ENCODE data around the gene COL23A1.

Gene COL23A1

GRCh38 chr5:178536541-178537466 is 53.4 kb downstream of the COL23A1 start:
- Histone ChIP-seq H3K27ac (no peak overlapping the region), H3K9me3 (no peaks in the 10 kb centered on the region), H3K4me3 (no peak overlapping the region), H3K27me3 (peaks cover 0 to 9% of the 10 kb centered on the region in 2 donors), H3K4me1 (no peaks in the 10 kb centered on the region), H3K36me3 (no peaks in the 10 kb centered on the region)
- intact Hi-C loops (cut with DNase I; ENCODE audit: low total_unique reads) = no loop called here
- TF ChIP-seq, protein P1, sequence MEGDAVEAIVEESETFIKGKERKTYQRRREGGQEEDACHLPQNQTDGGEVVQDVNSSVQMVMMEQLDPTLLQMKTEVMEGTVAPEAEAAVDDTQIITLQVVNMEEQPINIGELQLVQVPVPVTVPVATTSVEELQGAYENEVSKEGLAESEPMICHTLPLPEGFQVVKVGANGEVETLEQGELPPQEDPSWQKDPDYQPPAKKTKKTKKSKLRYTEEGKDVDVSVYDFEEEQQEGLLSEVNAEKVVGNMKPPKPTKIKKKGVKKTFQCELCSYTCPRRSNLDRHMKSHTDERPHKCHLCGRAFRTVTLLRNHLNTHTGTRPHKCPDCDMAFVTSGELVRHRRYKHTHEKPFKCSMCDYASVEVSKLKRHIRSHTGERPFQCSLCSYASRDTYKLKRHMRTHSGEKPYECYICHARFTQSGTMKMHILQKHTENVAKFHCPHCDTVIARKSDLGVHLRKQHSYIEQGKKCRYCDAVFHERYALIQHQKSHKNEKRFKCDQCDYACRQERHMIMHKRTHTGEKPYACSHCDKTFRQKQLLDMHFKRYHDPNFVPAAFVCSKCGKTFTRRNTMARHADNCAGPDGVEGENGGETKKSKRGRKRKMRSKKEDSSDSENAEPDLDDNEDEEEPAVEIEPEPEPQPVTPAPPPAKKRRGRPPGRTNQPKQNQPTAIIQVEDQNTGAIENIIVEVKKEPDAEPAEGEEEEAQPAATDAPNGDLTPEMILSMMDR (IDR thresholded peaks at IDR 0.05) = no peak
- no peak for DNase-seq

DNA sequence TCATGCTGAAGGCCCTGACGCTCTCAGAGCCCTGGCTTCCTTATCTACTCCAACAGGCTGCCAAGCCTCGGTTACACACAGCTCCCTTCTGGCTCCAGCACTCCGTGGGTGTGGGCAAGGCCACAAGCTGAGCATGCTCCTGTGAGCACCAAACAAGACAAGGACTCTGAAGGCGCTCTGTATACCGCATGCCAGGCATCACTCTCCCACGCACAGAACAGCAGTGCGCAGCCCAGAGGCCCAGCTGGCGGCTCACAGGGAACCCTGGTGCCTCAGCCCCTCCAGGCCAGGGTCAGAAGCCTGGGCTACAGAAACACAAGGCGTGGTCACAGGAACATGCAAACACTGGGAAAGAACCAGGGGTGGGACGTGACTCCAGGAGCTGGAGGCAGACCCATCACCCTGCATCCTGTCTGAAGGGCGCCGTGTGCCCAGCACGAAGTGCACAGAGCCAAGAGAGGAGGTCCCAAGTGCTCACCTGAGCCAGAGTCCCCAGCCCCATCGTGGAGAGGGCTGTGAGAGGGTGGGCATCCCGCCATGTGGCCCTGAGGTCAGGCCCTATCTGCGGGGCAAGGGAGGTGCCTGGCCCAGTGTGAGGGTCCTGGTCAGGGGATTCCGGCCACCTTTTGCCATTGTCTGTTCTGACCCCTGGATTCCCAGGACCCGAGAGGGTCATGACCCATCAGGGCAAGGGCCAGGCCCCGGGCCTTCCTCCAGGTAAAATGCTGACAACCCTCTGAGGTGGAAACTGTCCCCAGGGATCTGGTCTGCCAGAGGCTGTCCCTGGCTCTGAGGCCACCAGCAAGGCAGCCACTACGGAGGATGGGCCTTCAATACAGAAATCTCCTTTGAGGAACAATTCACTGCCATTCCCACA is 54.7 kb downstream of the COL23A1 start:
- DNase-seq = peak in 1 of 2 donors; percentile 31
- TF ChIP-seq, protein P1 (IDR thresholded peaks at IDR 0.05) = no peak
- H3K27ac ChIP-seq = no peak overlapping the region
- H3K4me1 ChIP-seq = no peaks in the 10 kb centered on the region
- H3K4me3 ChIP-seq = no peak overlapping the region
- peaks cover 0 to 9% of the 10 kb centered on the region in 2 donors for H3K27me3 ChIP-seq
- no peaks in the 10 kb centered on the region for H3K36me3 ChIP-seq
- intact Hi-C loops (cut with DNase I; ENCODE audit: low total_unique reads) = no loop called here
- no peaks in the 10 kb centered on the region for H3K9me3 ChIP-seq

DNA sequence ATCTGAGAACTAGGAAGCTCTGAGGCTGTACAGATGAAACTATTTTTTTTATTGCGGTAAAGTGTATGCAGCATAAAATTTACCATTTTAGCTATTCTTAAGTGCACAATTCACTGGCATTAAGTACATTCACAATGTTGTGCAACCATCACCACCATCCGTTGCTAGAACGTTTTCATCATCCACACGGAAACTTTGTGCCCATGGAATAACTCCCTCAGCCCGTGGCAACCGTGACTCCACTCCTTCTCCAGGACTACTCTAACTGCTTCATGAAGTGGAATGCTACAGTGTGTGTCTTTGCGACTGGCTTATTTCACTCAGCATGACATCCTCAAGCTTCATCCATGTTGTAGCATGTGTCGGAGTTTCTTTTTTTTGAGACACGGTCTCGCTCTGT is 57.1 kb downstream of the COL23A1 start:
- TF ChIP-seq, protein P1 (IDR thresholded peaks at IDR 0.05) = no peak
- intact Hi-C loops (cut with DNase I; ENCODE audit: low total_unique reads) = no loop called here

GRCh38 chr5:178532666-178533065 is 57.5 kb downstream of the COL23A1 start:
- Histone ChIP-seq H3K9me3 (no peaks in the 10 kb centered on the region), H3K27ac (no peak overlapping the region), H3K27me3 (peaks cover 0 to 9% of the 10 kb centered on the region in 2 donors), H3K36me3 (no peaks in the 10 kb centered on the region), H3K4me1 (no peaks in the 10 kb centered on the region), H3K4me3 (no peak overlapping the region)
- TF ChIP-seq, protein P1 (IDR thresholded peaks at IDR 0.05) = no peak
- intact Hi-C loops (cut with DNase I; ENCODE audit: low total_unique reads) = no loop called here
- DNase-seq = no peak

More for the DNA sequence above, 57.1 kb downstream of the COL23A1 start:
- Histone ChIP-seq H3K9me3 (no peaks in the 10 kb centered on the region), H3K27ac (no peak overlapping the region), H3K4me3 (no peak overlapping the region), H3K27me3 (peaks cover 0 to 9% of the 10 kb centered on the region in 2 donors), H3K4me1 (no peaks in the 10 kb centered on the region), H3K36me3 (no peaks in the 10 kb centered on the region)
- DNase-seq = no peak

GRCh38 chr5:178532236-178532635 is 58.0 kb downstream of the COL23A1 start:
- Histone ChIP-seq H3K27ac (no peak overlapping the region), H3K9me3 (no peaks in the 10 kb centered on the region), H3K4me1 (no peaks in the 10 kb centered on the region), H3K4me3 (no peak overlapping the region), H3K36me3 (no peaks in the 10 kb centered on the region), H3K27me3 (peaks cover 0 to 9% of the 10 kb centered on the region in 2 donors)
- intact Hi-C loops (cut with DNase I; ENCODE audit: low total_unique reads) = no loop called here
- TF ChIP-seq, protein P1 (IDR thresholded peaks at IDR 0.05) = no peak
- no peak for DNase-seq

All from tibial artery (tissue), 4 donors.